ENCODE data around the gene PDX1.
"Not testable (repeated sequence)": the region's sequence is repeated elsewhere in the genome, so short reads cannot be mapped to it uniquely, and the experiment has no call there.

Gene PDX1

DNA sequence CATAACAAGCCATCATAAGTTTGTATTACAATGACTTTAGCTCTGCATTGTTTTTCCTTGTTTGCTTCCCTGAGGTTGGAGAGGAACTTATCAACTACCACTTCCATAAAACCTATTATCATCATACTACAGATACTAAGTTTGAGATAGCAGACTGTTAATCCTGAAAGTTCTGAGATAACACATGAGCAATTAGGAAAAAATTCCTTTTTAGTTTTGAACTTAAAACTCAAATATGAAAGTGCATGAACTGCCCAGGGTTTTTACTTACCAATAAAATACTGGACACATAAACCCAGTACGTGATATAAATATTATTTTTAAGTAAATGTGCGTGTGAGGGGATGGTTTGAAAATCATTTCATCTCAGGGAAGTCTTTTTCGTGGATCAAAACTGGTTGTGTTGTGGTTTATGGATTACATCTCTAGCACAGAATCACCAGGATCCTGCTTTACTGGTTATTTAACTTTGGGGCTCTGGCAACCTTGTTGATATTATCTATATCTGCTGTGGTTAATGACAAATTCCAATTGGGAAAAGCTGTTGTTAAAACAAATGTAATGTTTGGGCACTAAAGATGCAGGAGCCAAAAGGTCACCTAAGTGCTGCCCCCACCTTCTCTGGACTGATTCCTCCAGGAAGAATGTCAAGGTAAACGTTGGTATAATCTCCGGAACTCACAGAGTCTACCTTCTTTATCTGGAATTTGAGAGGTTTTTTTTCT, 36.9 kb downstream of the PDX1 start:
- DNase-seq (ENCODE audit: low read depth in 2 of 2), result no peak

DNA sequence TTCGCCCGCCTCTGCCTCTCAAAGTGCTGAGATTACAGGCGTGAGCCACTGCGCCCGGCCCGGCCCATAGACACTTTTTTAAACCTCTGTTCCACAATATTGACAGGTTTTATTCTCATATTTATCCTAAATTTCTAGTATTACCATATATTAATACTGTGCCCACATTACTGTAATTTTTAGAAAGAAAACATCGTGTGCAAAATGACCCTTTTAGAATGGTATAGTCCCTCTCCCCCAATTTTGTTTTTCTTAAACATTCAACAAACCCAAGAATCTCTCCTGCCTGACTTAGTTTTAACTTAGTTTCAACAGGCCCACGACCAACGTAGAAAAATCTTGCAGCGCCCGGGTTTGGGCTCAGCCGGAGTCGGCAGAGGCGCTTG, 40.2 kb downstream of the PDX1 start:
- no peak for DNase-seq (ENCODE audit: low read depth in 2 of 2)

DNA sequence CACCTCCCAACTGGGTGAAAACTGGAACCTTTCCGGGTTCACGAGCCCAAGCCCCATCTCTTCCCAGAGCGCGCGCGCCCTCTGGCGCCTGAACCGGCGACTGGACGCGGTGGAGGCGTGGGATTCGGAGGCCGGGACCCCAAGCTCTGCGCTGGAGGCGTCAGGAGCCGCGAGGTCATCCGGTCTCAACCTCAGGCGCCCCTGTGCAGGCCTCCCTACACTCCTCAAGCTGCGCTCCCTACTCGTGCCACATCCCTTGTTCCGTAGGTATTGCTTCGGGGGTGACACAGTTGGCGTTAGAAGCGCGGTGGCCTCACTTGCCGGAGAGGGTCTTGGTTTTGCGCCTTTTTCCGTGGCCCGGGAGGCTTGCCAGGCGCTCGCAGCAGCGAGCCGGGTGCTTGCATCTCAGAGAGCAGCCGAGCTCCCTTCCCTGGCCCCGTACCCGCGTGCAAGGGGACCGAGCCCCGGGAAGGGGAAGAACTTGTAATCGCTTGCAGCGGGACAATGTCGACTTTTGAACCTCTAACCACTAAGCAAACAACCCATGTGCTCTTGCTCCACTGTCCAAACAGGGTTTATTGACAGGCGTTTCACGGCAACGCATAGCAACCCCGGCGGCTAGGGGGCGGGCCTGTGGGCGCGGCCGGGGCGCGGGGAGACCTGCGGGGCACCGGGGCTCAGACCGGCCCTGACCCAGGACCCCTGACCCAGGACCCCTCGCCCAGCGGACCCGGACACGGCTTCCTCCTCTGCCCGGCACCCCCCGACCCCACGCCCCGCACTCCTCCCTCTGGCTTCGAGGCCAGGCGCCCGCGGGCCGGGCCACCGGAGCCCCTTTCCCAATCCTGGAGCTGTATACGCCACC, 40.8 kb downstream of the PDX1 start:
- no peak for DNase-seq (ENCODE audit: low read depth in 2 of 2)

DNA sequence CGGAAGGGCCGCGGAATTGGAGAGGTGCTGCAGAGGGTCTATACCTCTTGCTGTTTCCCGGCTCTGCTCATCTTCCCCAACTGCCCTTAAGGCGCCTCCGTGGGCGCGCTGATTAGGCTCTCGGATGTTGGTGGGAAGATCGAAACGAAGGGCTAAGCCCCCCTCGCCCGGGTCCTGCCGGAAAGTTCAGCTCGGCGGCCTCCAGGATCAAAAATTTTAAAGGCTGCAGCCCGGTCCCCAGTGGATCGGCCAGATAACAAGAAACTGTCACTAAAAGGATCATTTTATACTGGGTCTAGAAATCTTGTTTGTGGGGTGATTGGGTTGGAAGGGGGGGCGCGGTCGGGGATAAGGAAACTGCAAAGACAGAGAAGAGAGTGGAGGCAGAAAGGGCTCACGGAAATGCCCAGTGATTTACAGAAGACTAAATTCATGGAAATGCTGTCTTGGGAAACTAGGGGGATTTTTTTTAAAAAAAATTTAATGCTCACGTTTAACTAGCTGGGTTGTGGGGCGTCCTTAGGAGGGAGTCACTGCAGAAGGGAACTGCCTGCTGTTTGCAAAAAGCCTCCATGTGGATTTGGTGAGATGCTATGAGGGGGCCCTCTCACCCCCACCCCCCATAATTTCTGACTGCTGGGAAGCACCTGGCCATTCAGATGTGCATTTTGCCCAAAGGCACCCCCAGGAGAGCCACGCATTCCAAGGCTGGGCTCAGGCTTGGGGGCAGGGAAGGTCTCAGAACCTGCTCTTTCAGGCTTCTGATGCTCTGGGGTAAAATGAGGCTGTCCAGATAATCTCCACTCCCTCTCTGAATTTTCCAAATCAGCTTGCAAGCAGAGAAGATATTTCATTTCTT, 41.7 kb downstream of the PDX1 start:
- DNase-seq (ENCODE audit: low read depth in 2 of 2), result no peak

DNA sequence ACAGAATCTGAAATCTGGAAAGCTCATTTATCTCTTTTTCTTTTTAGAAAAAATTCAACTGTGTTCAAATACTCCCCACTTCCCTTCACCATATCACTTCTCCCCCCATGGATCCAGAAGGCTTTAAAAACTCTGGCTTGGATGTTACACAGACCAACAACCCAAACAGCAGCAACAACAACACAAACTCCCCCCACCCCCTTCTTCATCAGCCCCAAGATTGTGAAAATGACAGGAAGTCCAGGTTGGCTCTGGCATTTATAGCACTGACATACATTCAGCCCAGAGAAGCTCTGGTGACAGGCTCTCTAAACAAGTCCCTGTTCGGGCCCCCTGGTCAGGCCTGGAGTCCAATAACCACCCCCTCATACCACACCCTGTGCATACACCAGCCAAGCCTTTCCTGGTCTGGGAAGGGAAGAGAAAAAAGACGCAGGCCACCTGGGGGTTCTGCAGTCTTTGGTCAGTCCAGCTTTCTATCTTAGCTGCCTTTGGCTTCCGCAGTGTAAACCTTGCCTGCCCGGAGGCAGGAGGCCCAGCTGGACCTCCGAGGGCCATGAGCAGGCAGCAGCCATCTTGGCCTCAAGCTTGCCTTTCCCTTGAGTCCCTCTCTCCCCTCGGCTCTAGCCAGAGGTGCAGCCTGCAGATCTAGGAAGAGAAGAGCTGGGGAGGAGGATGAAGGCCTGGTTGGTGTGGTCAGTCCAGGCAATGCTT, 42.5 kb downstream of the PDX1 start:
- DNase-seq (ENCODE audit: low read depth in 2 of 2), result no peak

DNA sequence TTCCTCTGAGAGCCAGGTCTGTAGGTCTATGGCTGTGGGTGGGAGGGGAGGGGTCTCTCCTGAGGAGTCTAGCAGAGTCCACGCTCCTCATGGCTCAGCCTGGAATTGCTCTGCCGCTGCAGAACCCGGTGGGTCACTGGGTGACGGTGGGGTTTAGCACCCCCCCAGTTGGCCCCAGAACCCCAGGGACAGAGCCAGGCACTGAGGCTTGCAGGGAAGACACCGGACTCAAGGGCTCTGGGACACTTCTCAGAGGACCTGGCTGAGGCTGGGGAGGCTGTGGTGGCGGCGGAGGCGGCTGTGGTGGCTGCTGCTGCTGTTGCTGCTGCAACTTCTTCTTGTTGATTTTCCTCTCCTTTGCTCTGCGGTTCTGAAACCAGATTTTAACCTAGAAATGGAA, 43.2 kb downstream of the PDX1 start:
- DNase-seq (ENCODE audit: low read depth in 2 of 2), result no peak

DNA sequence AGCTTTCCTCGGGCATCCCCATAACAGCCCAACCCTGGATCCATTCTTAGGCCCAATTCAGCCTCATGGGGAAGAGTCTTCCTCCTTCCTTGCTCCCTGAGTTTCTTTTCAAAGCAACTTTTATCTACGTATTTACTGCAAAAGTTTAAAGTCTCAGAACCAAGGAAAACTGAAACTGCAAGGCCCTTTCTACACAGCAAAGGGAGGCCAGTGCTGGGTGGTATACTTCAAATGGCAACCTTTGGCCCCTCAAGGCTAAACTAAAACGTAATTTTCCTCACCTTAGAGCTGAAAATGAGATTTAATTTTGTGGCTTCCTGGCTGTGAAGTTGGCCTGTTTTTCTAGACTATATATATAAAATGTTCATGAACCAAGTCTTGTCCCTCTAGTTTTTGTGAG, 43.7 kb downstream of the PDX1 start:
- no peak for DNase-seq (ENCODE audit: low read depth in 2 of 2)

DNA sequence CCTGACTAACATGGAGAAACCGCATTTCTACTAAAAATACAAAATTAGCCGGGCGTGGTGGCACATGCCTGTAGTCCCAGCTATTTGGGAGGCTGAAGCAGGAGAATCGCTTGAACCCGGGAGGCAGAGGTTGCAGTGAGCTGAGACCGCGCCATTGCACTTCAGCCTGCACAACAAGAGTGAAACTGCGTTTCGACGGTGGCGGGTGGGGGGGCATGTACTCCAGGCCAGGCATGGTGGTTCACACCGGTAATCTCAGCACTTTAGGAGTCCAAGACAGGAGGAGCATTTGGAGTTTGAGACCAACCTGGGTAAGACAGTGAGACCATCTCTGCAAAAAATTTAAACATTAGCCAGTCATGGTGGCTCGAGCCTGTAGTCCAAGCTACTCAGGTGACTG, 44.4 kb downstream of the PDX1 start:
- not testable (repeated sequence) for DNase-seq (ENCODE audit: low read depth in 2 of 2)

DNA sequence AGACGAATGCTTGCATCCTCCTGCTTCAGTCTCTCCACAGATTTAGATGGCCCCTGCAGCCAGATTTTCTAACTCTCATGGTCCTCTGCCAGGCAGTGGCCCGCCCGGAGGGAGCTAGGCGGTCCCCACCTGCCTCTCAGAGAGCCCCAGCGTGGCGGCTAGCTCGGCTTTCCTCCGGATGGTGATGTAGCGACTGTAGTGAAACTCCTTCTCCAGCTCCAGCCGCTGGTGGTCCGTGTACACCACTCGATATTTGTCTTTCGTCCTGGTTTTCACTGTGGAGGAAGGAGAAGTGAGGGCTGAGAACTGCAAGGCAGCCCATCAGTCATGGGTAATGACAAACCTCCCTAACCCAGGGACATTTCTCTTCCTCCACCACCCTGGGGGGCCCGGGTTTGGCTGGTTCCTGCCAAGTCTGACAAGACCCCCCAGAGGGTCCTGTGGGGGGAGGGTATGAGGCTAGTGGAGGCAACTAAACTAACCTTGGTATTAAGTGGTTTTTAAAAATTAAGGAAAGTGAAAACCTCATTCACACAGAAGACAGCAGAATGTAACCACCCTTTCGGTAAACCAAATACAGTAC, 45.0 kb downstream of the PDX1 start:
- DNase-seq (ENCODE audit: low read depth in 2 of 2), result no peak

DNA sequence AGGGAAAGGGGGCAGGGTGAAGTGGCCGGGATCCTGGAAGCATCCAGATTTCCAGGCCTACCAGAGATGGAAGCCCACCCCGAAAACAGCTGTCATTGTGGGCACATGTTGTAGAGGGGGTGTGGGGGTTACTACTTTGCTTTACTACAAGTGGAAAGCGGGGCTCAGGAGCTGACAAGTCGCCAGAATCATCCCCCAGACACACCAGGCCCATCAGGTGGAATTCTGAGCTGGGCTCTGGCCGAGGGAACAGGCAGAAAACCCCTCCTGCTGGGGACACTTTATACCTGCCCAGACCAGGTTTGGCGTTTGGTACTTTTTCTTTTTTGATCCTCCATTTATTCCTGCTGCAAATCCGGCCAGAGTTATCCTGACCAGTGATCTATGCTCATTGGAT, 45.5 kb downstream of the PDX1 start:
- DNase-seq (ENCODE audit: low read depth in 2 of 2), result no peak

DNA sequence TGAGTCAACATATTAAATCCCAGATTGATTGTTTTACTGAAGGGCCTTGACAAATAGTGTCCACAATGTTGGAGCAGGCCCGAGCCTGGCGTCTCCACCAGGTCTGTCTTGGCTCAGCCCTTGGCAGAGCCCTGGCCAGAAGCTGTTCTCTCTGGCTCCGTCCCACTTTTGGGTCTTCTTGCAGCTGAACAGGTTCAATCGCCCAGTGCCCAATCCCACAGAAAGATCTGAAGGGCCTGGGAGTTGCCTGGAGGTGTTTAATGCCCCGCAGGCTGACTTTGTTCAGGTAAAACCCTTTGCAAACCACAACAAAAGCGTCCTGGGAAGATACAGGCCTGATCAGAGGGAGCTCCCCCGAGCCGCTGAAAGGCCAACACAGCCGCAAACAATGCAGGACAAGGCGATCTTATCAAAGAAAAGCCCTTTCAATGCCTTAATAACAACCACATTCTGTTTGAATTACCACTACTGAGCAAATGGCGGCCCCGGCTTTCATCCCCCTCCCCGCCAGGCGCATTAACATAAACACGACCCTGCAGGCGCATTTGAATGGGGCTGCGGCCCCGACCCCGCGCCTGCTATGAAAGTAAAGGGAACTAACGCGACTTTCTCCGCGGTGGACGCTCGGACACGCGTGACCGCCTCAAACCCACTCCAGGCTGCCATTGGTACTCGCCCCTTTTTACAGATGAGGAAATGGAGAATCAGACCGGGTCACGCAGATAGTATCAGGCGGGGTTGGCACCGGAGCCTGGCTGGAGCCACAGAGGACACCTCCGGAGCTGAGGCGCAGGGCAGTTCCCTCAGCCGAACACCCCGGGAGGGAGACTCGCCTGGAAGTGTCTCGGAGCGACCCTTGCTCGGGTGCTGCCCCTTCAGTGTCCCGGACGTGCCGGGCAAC, 46.2 kb downstream of the PDX1 start:
- no peak for DNase-seq (ENCODE audit: low read depth in 2 of 2)

DNA sequence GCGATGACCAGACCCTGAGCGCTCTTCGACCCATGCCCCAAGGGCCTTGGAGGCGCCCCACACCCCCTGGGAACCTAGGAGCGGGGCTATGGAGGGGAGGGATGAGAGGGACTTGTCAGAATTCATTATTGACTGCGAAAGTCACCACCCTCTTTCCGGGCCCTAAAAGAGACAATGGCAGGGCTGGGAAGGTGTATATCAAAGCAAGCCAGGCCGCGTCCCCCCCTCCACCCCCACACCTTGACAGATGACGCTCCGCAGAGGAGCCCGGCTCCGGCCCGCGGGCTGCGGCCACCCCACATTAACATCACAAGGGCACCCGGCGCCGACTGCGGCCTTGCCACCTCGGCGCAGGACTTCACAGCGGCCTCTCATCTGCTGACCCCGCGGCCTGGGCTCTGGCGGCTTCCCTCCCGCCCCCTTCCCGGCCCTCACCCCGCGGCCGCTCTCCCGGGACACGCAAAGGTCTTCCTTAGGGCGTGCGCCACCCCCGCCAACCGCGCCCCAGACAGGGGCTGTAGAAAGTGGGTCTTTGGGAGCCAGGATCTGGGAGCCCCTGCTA, 46.9 kb downstream of the PDX1 start:
- DNase-seq (ENCODE audit: low read depth in 2 of 2), result no peak

DNA sequence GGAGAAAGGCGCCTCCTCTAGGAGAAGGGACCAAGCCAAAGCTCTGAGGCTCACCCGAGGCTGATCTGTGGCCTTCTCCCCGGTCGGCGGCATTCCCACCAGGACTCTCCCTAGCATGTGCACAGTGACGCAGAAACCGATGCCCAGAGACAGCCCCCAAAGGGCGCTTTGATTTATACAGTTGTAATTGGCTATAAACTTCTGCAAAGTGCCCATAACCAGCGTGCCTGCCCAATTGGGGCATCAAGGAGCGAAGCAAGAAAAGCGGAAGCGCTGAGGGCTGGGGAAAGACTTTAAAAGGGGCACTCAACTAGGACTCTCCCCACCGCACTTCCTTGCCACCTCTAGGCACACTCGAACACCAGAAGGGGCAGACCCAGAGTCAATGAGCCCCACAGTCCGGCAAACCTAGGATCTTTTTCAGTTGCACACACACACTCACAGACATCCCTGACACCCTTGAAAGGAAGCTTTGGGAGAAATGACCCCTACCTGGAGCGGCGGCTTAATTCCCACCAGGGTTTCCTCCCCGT, 47.5 kb downstream of the PDX1 start:
- DNase-seq (ENCODE audit: low read depth in 2 of 2), result no peak

DNA sequence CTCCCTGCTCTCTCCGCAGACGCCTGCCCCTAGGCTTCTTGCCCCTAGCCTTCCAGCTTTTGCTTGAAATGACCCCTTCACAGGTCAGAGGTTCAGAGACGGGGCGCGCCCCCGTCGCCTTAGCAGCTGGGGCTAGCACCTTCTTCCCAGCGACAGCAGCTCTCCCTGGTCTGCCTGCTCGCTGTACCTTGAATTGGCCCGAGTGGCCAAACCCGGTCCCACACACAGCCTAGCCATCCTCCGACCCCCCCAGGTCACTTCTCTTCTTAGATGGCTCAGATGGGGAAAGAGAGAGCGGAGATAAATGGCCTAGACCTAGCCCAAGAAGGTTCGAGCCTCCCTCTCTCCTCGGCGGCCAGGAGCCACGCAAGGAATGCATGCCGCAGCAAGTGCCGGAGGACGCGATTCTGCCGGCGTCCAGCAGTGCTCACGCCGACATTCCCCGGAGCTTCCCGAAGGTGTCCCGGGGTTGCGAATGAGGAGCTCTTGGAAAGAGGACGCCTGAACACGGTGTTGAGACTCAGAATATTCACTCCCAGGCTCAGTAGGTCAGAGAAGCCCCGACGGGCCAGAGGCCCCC, 48.0 kb downstream of the PDX1 start:
- DNase-seq (ENCODE audit: low read depth in 2 of 2), result no peak

DNA sequence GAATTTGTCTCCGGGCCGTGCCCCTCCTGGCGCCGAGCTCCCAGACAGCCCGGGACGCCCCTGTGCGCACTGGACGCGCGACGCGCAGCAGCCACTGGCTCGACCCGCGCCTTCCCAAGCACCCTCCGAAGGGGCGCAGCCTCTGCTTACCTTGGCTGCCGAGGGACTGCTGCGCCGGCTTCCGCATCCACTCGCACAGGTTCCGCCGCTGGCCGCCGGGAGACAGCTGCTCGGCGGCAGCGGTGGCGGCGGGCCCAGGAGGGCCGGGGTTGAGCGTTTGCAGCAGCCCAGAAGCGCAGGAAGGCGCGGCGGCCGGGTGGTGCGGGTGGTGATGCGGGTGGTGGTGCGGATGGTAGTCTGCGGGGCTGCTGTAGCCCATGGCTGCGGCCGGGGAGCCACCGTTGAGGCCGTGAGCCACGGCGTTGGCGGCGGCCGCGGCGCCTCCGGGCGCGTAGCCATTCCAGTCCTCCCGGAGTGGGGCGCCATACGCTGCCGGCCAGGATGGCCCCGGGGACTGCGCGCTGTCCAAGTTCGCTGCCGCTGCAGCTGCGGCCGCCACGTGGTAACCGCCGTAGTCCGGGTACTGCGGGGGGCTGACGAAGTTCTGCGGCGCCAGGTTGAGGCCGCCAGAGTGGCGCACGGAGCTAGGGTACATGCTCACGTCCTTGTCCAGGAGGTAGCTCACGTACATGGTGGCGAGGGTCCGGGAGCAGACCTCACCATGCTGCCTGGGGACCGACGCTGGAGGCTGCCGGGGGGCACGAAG, 48.7 kb downstream of the PDX1 start:
- DNase-seq (ENCODE audit: low read depth in 2 of 2), result no peak

DNA sequence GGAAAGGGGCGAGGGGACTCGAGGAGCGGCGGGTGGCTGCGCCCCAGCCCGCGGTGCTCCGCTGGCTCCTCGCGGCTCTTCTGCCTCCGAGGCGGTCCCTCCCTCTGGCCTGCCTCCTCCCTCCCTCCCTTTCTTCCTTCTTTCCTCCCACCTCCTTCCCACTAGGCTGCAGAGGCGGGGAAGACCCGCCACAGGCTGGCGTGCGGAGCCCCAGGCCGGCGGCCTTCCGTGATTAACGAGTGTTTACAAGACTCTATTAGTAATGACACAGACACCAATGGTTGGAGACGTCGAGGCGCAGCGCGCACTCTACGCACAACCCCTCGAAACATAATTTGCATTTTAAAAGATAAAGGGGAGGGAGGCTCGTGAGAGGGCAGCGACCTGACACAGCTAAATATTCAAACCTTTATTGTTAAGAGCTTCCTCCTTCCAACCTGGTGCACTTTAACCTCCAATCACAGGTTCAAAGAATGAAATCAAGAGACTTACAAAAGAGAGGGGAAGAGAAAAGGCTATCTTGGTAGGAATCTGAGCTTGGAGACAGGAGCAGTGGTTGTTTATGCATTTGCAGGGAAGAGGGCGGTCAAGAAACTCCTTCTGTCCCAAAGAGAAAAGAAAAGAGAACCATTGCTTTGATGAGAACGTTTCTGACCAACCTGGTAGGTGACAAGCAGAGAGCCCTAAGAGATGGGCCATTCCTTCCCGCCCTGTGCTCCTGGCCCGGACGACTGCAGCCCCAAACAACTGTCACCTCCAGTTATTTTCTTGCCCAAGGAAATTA, 49.5 kb downstream of the PDX1 start, which contains the start of gene CDX2:
Gene CDX2 (minus strand): TSS at position 234 of the 784 bp plus-strand sequence. CDS start 309 bp downstream, outside the sequence.
- no peak for DNase-seq (ENCODE audit: low read depth in 2 of 2)

DNA sequence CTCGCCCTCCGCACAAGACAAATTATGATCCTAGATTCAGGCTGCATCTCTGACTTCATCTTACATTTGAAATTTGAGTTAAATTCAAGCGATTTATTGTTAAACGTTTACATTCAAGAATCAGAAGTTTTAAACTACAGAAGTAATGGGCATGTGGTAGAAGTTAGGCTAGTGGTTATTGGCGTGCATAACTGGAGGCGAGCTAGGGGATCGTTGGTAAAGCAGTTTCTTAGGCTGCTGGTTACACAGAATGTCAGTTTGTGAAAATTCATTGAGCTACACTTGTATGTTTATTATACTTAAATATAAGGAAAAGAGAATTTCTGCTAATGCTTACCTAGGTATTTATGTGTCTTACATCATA, 50.0 kb downstream of the PDX1 start:
- no peak for DNase-seq (ENCODE audit: low read depth in 2 of 2)
